ENCODE data around the gene HCST.

Gene HCST

GRCh38 chr19:35935911-35936737, 33.8 kb downstream of the HCST start, which contains the start of gene LRFN3 (continued):
- TF ChIP-seq KLF17 (tag by site-specific recombination; IDR thresholded peaks at IDR 0.05), result peak; percentile 62; the same call in 1 of the 2 replicates
- TF ChIP-seq ZNF280D (tag by site-specific recombination; IDR thresholded peaks at IDR 0.05), result peak; percentile 87; the same call in 1 of the 2 replicates
- TF ChIP-seq ZNF791 (tag by site-specific recombination; IDR thresholded peaks at IDR 0.05), result peak; percentile 20; the same call in 1 of the 2 replicates
- TF ChIP-seq EGR2 (tag by site-specific recombination; IDR thresholded peaks at IDR 0.05; ENCODE audit: low read depth), result peak; percentile 60
- TF ChIP-seq ZNF600 (tag by site-specific recombination; IDR thresholded peaks at IDR 0.05), result peak; percentile 56
- TF ChIP-seq ZNF24 (tag by site-specific recombination; IDR thresholded peaks at IDR 0.05), result peak; percentile 80; the same call in 1 of the 2 replicates
- TF ChIP-seq SP7 (tag by site-specific recombination; IDR thresholded peaks at IDR 0.05), result peak; percentile 86
- peak; percentile 79 for TF ChIP-seq KLF1 (tag by site-specific recombination; IDR thresholded peaks at IDR 0.05)
- 0 out of 2 replicates have a peak, but pooled peaks have one; percentile 61 for TF ChIP-seq YY2 (tag by site-specific recombination; IDR thresholded peaks at IDR 0.05)
- peak; percentile 84; the same call in 1 of the 2 replicates for TF ChIP-seq ZNF777 (tag by site-specific recombination; IDR thresholded peaks at IDR 0.05; ENCODE audit: borderline replicate concordance)
- TF ChIP-seq CTCF (tag by site-specific recombination; IDR thresholded peaks at IDR 0.05), result peak; percentile 31; the same call in 1 of the 2 replicates

GRCh38 chr19:35936738-35937268, 34.5 kb downstream of the HCST start:
- TF ChIP-seq ZNF580 (tag by site-specific recombination; IDR thresholded peaks at IDR 0.05), result no peak
- peak; percentile 26; the same call in 1 of the 2 replicates for TF ChIP-seq ZXDB (tag by site-specific recombination; IDR thresholded peaks at IDR 0.05)
- TF ChIP-seq ZBTB11 (tag by site-specific recombination; conservative IDR thresholded peaks at IDR 0.05; ENCODE audit: low read depth), result 0 out of 2 replicates have a peak, but pooled peaks have one; percentile 9
- no peak for TF ChIP-seq ZNF660 (tag by site-specific recombination; IDR thresholded peaks at IDR 0.05)
- 0 out of 2 replicates have a peak, but pooled peaks have one; percentile 19 for TF ChIP-seq ZNF121 (tag by site-specific recombination; IDR thresholded peaks at IDR 0.05)
- TF ChIP-seq ZBTB10 (tag by site-specific recombination; IDR thresholded peaks at IDR 0.05), result peak; percentile 100
- TF ChIP-seq BCL11B (tag by site-specific recombination; IDR thresholded peaks at IDR 0.05; ENCODE audit: low read depth), result no peak
- TF ChIP-seq ZNF629 (tag by site-specific recombination; IDR thresholded peaks at IDR 0.05), result peak; percentile 18; the same call in 1 of the 2 replicates
- TF ChIP-seq ZNF558 (tag by site-specific recombination; IDR thresholded peaks at IDR 0.05), result no peak
- Histone ChIP-seq H3K27ac (ENCODE audit: extremely low read depth, low read depth, low read length) (peak overlapping the region; percentile 78; the same call in 1 of the 2 replicates), H3K4me3 (ENCODE audit: low read depth, low read length) (peak overlapping the region; percentile 49), H3K36me3 (ENCODE audit: control insufficient read depth in 2 of 2, insufficient read depth in 1 of 2, low read length in 2 of 2) (peaks cover 20 to 34% of the 10 kb centered on the region in 2 experiments), H3K4me1 (ENCODE audit: control insufficient read depth, insufficient read depth, low read length) (peaks cover 26% of the 10 kb centered on the region), H3K9me3 (ENCODE audit: control insufficient read depth, insufficient read depth, low read depth, low read length) (no peaks in the 10 kb centered on the region; the same call in 1 of the 2 replicates)
- POLR2A ChIA-PET, result interaction anchor here (1.3 kb wide), 1 partner anchor 12 kb away, joined by 4 read pairs; no protein-coding TSS in a partner anchor
- CTCF ChIA-PET, result interaction anchor here (0.5 to 1.6 kb wide), 4 partner anchors 9 to 92 kb away, joined by 3 to 9 read pairs (median 4); no protein-coding TSS in a partner anchor

Data from HEK293 (cell line).